ENCODE results near the gene ASTE1.

ASTE1 gene

GRCh38 chr3:131031660-131032059, 5.0 kb upstream of the ASTE1 start:
- H3K27ac ChIP-seq: no peak overlapping the region
- no peak for TF ChIP-seq CTCF (conservative IDR thresholded peaks at IDR 0.05)

GRCh38 chr3:131028844-131029243, 2.2 kb upstream of the ASTE1 start:
- no peak overlapping the region for H3K27ac ChIP-seq
- TF ChIP-seq CTCF (conservative IDR thresholded peaks at IDR 0.05): no peak

- peak overlapping the region; percentile 81 for H3K27ac ChIP-seq
- no peak for TF ChIP-seq CTCF (conservative IDR thresholded peaks at IDR 0.05)
Measured at GRCh38 chr3:131025539-131025938, 1.1 kb downstream of the ASTE1 start.

GRCh38 chr3:131020122-131020693, 6.4 kb downstream of the ASTE1 start:
- no peak overlapping the region for H3K27ac ChIP-seq
- TF ChIP-seq CTCF (conservative IDR thresholded peaks at IDR 0.05): no peak

- H3K27ac ChIP-seq: no peak overlapping the region
- no peak for TF ChIP-seq CTCF (conservative IDR thresholded peaks at IDR 0.05)
Measured at GRCh38 chr3:131018970-131019369, 7.7 kb downstream of the ASTE1 start.

- no peak for TF ChIP-seq CTCF (conservative IDR thresholded peaks at IDR 0.05)
- peak overlapping the region; percentile 80 for H3K27ac ChIP-seq
Measured at GRCh38 chr3:131009698-131010097, 16.9 kb downstream of the ASTE1 start.

GRCh38 chr3:131008326-131008725, 18.3 kb downstream of the ASTE1 start:
- H3K27ac ChIP-seq: peak overlapping the region; percentile 80; the same call in 1 of the 2 replicates
- no peak for TF ChIP-seq CTCF (conservative IDR thresholded peaks at IDR 0.05)

All from VCaP (cell line).